Kidney (tissue), 14 donors: Measurements from ENCODE around the gene MYCBP2. TPM values are rescaled to one million over a fixed set of nuclear protein-coding genes. Genes with fewer than 3 reads are reported as not detected.

Experiments used
- DNase-seq, 5 donors: peaks; one replicate each; pipeline ENCODE4 v3.0.0-alpha.2; 2013 to 2020
- FAIRE-seq: peaks from 2 replicates; lab custom pipeline; 2012; peaks lifted over from hg19 to GRCh38; lab: Jason Lieb, UNC
- H3K27ac ChIP-seq, 2 donors: one replicate each; pipeline ENCODE4 v1.7.0; 2013; ENCODE audit warnings: low read depth in 2 of 2, low read length in 2 of 2, inconsistent platforms in 1 of 2
- H3K27me3 ChIP-seq: one replicate; pipeline ENCODE4 v1.7.1; 2013; ENCODE audit warnings: low read length, inconsistent platforms; ENCODE audit not compliant: control insufficient read depth, insufficient read depth
- H3K36me3 ChIP-seq, 3 donors: one replicate each; pipeline versions ENCODE4 v1.7.0 to v1.7.1; 2013; ENCODE audit warnings: low read length in 3 of 3, control low read depth in 1 of 3, inconsistent platforms in 1 of 3; ENCODE audit not compliant: insufficient read depth in 3 of 3, control insufficient read depth in 2 of 3
- H3K4me1 ChIP-seq, 3 donors: one replicate each; pipeline versions ENCODE4 v1.7.0 to v1.7.1; 2013; ENCODE audit warnings: low read length in 3 of 3, inconsistent platforms in 1 of 3, low read depth in 1 of 3; ENCODE audit not compliant: control insufficient read depth in 2 of 3, insufficient read depth in 2 of 3
- H3K4me3 ChIP-seq, 3 donors: one replicate each; pipeline versions ENCODE4 v1.7.0 to v1.8.1; 2013; ENCODE audit warnings: low read length in 3 of 3, control low read depth in 1 of 3, inconsistent platforms in 1 of 3
- H3K9ac ChIP-seq, 3 donors: one replicate each; pipeline versions ENCODE4 v1.7.0 to v1.7.1; 2013; ENCODE audit warnings: low read length in 3 of 3, control low read depth in 1 of 3, inconsistent platforms in 1 of 3
- H3K9me3 ChIP-seq, 3 donors: one replicate each; pipeline versions ENCODE4 v1.7.0 to v1.7.1; 2013; ENCODE audit warnings: low read length in 3 of 3, control low read depth in 1 of 3, inconsistent platforms in 1 of 3; ENCODE audit not compliant: control insufficient read depth in 2 of 3, insufficient read depth in 1 of 3
- intact Hi-C: fragments of 100-400 bp; cut with DNase I; formaldehyde crosslinking; loops from one replicate; pipeline ENCODE4 v1.11.1; 2022
- polyA plus RNA-seq: library from polyadenylated mRNA; stranded (reverse); fragments of 350-450 nt; fragmentation: Illumina TruSeq; extraction: RNeasy Lipid Tissue Mini Kit (QIAGEN cat#74804); gene quantifications from one replicate; pipeline ENCODE4 v1.2.3, GENCODE V29; 2014; ENCODE audit warnings: low read depth, low replicate concordance; ENCODE audit not compliant: insufficient read depth
- total RNA-seq: library from RNA; stranded (reverse); fragmentation: NEBNext Ultra II Directional; extraction: Animal tissue kit (Norgen Biotek cat#: 25700); gene quantifications from one replicate; pipeline ENCODE4 v1.2.1, GENCODE V29; 2021
- TF ChIP-seq, protein P1 (sequence below): IDR thresholded peaks from 3 replicates; pipeline ENCODE4 v1.5.1; 2012; ENCODE audit warnings: mild to moderate bottlenecking, moderate library complexity, borderline replicate concordance; ENCODE audit not compliant: insufficient read depth; ENCODE audit errors: extremely low read depth
- donor health status: control.
- donor health status: control.
- donor health status: control.
- donor health status: control.
- donor health status: control.
- donor health status: DM: yes; HTN: yes; CAD: no.
- donor health status: Normal renal cell carcinoma (clear cell type).

MYCBP2 gene
- total and polyA plus RNA-seq, 2 donors from 2014 or later, result 14.5 to 96.4 TPM

DNA sequence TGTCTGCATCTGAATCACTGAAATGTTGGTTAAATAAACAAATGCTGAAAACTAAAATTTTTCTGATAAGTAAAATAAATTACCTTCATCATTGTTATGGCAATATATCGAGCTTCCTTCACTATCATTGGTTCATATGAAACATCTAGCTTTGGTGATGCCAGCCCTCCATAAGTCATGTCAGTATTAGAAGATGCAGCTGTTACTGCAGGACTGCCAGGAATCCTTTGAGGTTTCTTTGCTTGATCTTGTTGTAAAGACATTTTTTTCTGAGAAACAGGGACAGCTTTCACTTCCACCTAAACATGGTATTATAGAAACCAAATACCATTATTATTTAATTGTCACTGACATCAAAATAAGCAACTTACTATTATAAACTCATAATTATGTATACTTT lies 176.2 kb downstream of the MYCBP2 start:
- TF ChIP-seq, protein P1, sequence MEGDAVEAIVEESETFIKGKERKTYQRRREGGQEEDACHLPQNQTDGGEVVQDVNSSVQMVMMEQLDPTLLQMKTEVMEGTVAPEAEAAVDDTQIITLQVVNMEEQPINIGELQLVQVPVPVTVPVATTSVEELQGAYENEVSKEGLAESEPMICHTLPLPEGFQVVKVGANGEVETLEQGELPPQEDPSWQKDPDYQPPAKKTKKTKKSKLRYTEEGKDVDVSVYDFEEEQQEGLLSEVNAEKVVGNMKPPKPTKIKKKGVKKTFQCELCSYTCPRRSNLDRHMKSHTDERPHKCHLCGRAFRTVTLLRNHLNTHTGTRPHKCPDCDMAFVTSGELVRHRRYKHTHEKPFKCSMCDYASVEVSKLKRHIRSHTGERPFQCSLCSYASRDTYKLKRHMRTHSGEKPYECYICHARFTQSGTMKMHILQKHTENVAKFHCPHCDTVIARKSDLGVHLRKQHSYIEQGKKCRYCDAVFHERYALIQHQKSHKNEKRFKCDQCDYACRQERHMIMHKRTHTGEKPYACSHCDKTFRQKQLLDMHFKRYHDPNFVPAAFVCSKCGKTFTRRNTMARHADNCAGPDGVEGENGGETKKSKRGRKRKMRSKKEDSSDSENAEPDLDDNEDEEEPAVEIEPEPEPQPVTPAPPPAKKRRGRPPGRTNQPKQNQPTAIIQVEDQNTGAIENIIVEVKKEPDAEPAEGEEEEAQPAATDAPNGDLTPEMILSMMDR, result no peak
- Histone ChIP-seq H3K36me3 (peaks cover 5 to 9% (median 8%) of the 10 kb centered on the region in 3 donors), H3K4me1 (no peaks in the 10 kb centered on the region), H3K27ac (no peak overlapping the region), H3K27me3 (no peaks in the 10 kb centered on the region), H3K4me3 (no peak overlapping the region), H3K9ac (no peak overlapping the region), H3K9me3 (no peaks in the 10 kb centered on the region)
- intact Hi-C loops, result no loop called here
- DNase-seq (no peak), FAIRE-seq (no peak)

DNA sequence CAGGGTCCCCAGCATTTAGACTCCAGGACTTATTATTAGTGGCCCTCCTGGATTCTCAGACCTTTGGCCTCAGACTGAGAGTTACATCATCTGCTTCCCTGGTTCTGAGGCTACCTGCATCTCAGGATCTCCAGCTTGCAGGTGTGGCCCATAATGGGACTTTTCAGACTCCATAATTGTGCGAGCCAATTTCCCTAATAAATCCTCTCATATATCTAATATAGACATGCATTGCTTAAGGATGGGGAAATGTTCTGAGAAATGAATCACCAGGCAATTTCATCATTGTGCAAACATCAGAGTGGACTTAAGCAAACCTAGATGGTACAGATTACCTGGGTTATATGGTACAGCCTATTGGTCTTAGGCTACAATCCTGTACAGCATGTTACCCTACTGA lies 183.5 kb downstream of the MYCBP2 start:
- H3K27me3 ChIP-seq, result no peaks in the 10 kb centered on the region
- H3K4me1 ChIP-seq, result no peaks in the 10 kb centered on the region
- no peak overlapping the region for H3K4me3 ChIP-seq
- intact Hi-C loops, result no loop called here
- no peak for DNase-seq
- peaks cover 5 to 23% (median 7%) of the 10 kb centered on the region in 3 donors for H3K36me3 ChIP-seq
- TF ChIP-seq, protein P1, result no peak
- no peak for FAIRE-seq
- no peak overlapping the region for H3K27ac ChIP-seq
- H3K9ac ChIP-seq, result no peak overlapping the region
- no peaks in the 10 kb centered on the region for H3K9me3 ChIP-seq

DNA sequence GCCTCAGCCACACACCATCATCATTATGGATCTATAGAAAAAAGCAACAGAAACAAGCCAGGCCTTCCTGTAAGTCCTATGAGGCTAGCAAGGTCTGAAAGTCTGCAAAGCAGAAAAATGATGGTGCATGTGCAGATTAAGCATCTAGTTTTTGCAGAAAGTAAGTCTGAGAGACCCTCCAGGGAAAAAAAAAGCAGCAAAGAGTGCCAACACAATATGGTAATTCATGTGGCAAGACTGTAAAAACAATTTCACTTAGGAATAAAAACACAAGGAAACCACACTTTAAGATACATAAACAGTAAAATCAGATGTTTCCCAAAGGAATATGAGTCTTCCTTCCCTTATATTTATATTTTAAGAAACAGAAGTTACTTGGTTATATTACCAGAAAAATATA lies 187.6 kb downstream of the MYCBP2 start:
- Histone ChIP-seq H3K27ac (no peak overlapping the region), H3K27me3 (no peaks in the 10 kb centered on the region), H3K9me3 (no peaks in the 10 kb centered on the region), H3K4me3 (no peak overlapping the region), H3K4me1 (no peaks in the 10 kb centered on the region), H3K36me3 (peaks cover 4 to 16% (median 4%) of the 10 kb centered on the region in 3 donors), H3K9ac (no peak overlapping the region)
- DNase-seq (no peak), FAIRE-seq (no peak)
- TF ChIP-seq, protein P1, result no peak
- intact Hi-C loops, result no loop called here

DNA sequence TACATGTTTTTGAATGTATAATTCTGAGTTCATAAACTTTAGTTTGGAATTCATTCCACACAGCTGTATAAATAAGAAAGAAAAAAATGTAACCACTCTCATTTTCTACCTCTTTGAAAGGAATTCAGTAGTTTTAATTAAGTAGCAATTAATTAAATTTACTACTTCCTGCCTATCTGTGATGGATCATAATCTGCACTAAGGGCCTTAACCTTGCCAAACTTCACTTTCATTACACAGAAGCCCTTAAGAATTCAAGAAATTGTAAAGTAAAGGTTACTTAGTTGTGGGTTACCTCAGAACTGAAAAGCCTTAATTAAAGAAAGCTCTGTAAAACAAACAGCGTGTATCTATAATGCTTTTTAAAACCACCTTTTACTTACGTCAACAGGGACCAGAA lies 188.1 kb downstream of the MYCBP2 start:
- Histone ChIP-seq H3K9me3 (no peaks in the 10 kb centered on the region), H3K27ac (no peak overlapping the region), H3K4me1 (no peaks in the 10 kb centered on the region), H3K9ac (no peak overlapping the region), H3K36me3 (peaks cover 0 to 13% (median 3%) of the 10 kb centered on the region in 3 donors), H3K27me3 (no peaks in the 10 kb centered on the region), H3K4me3 (no peak overlapping the region)
- TF ChIP-seq, protein P1, result no peak
- intact Hi-C loops, result no loop called here
- peak in 2 of 5 donors; percentile 7 to 15 for DNase-seq
- no peak for FAIRE-seq
